HEK293T (cell line): ENCODE data around the gene TSKU.
"Not testable (repeated sequence)": the region's sequence is repeated elsewhere in the genome, so short reads cannot be mapped to it uniquely, and the experiment has no call there.

Experiments
- BHLHE40 ChIP-seq: fragments of 450-650 bp; IDR thresholded peaks from 2 replicates; pipeline ENCODE4 v1.6.1; 2016; ENCODE audit warnings: mild to moderate bottlenecking, moderate library complexity, borderline replicate concordance
- ELF4 ChIP-seq: fragments of 450-650 bp; IDR thresholded peaks from 2 replicates; pipeline ENCODE4 v1.6.1; 2017; ENCODE audit warnings: antibody characterized with exemption
- FOXA1 ChIP-seq: fragments of 450-650 bp; IDR thresholded peaks from 2 replicates; pipeline ENCODE4 v1.6.1; 2016; ENCODE audit warnings: mild to moderate bottlenecking
- HDGF ChIP-seq: fragments of 450-650 bp; IDR thresholded peaks from 2 replicates; pipeline ENCODE4 v1.6.1; 2017; ENCODE audit warnings: antibody characterized with exemption, borderline replicate concordance
- LEF1 ChIP-seq: fragments of 450-650 bp; IDR thresholded peaks from 2 replicates; pipeline ENCODE4 v1.6.1; 2017; ENCODE audit warnings: mild to moderate bottlenecking, borderline replicate concordance
- SUZ12 ChIP-seq: fragments of 450-650 bp; IDR thresholded peaks from 2 replicates; pipeline ENCODE4 v1.6.1; 2016; ENCODE audit warnings: mild to moderate bottlenecking
- TARDBP ChIP-seq: fragments of 450-650 bp; IDR thresholded peaks from 2 replicates; pipeline ENCODE4 v1.6.1; 2016
- ZNF384 ChIP-seq: fragments of 450-650 bp; IDR thresholded peaks from 2 replicates; pipeline ENCODE4 v1.6.1; 2016

DNA sequence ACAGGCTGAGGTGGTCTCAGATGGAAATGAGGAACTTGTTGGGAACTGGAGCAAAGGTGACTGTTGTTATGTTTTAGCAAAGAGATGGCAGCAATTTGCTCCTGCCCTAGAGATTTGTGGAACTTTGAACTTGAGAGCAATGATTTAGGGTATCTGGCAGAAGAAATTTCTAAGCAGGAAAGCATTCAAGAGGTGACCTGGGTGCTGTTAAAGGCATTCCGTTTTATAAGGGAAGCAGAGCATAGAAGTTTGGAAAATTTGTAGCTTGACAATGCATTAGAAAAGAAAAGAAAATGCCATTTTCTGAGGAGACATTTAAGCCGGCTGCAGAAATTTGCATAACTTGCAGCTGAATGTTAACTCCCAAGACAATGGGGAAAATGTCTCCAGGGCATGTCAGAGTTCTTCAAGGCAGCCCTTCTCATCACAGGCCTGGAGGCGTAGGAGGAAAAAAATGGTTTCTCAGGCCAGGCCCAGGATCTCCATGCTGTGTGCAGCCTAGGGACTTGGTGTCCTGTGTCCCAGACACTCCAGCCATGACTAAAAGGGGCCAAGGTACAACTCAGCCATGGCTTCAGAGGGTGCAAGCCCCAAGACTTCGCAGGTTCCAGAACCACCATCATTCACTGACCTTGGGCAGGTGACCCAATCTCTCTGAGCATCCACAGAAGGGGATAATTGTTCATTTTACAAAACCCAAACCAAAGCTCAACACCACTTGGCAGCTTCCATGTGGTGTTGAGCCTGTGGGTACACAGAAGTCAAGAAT is 8.0 kb downstream of the TSKU start:
- TF ChIP-seq ELF4, TARDBP, HDGF, ZNF384, SUZ12, LEF1, BHLHE40, FOXA1: not testable (repeated sequence)
